Measurements from ENCODE around the gene TGOLN2. TPM values are rescaled to one million over a fixed set of nuclear protein-coding genes. Genes with fewer than 3 reads are reported as not detected.

Gene TGOLN2
- total RNA-seq, 1 experiment from 2014 or later, result 43.7 TPM

GRCh38 chr2:85309699-85310321 is 18.0 kb downstream of the TGOLN2 start:
- no peak overlapping the region for H3K4me3 Mint-ChIP-seq
- peaks cover 19% of the 10 kb centered on the region for H3K4me1 Mint-ChIP-seq
- TF ChIP-seq ETV6 (CRISPR knock-in tag; IDR thresholded peaks at IDR 0.05) (no peak), TEAD1 (CRISPR knock-in tag; IDR thresholded peaks at IDR 0.05) (no peak), ZNF532 (CRISPR knock-in tag; IDR thresholded peaks at IDR 0.05; ENCODE audit: borderline replicate concordance) (no peak)
- ChIA-PET CTCF (interaction anchor here (0.6 to 3.2 kb wide), 7 partner anchors 9 to 243 kb away, joined by 3 to 15 read pairs (median 4); partner anchors contain the start of gene TCF7L1), POLR2A (interaction anchor here (0.8 kb wide), 1 partner anchor 175 kb away, joined by 3 read pairs; no protein-coding TSS in a partner anchor)
- ATAC-seq (no peak), DNase-seq (ENCODE audit: low spot score) (no peak)
- H3K36me3 Mint-ChIP-seq, result peaks cover 43% of the 10 kb centered on the region
- no peaks in the 10 kb centered on the region for H3K27me3 Mint-ChIP-seq (ENCODE audit: low read depth)
- H3K9me3 Mint-ChIP-seq, result no peaks in the 10 kb centered on the region
- H3K27ac Mint-ChIP-seq, result peak overlapping the region; percentile 44

GRCh38 chr2:85308896-85309555 is 18.8 kb downstream of the TGOLN2 start:
- DNase-seq (ENCODE audit: low spot score), result no peak
- TF ChIP-seq ZNF263 (CRISPR knock-in tag; IDR thresholded peaks at IDR 0.05; ENCODE audit: low read depth) (no peak), FOXP4 (CRISPR knock-in tag; IDR thresholded peaks at IDR 0.05) (no peak), USF1 (CRISPR knock-in tag; IDR thresholded peaks at IDR 0.05) (no peak), ARID4B (CRISPR knock-in tag; IDR thresholded peaks at IDR 0.05; ENCODE audit: borderline replicate concordance) (no peak), ZNF512 (CRISPR knock-in tag; IDR thresholded peaks at IDR 0.05; ENCODE audit: borderline replicate concordance) (no peak), CTCF (IDR thresholded peaks at IDR 0.05) (no peak), KAT7 (CRISPR knock-in tag; IDR thresholded peaks at IDR 0.05; ENCODE audit: borderline replicate concordance) (no peak), CDX4 (CRISPR knock-in tag; IDR thresholded peaks at IDR 0.05; ENCODE audit: borderline replicate concordance) (no peak), PREB (CRISPR knock-in tag; IDR thresholded peaks at IDR 0.05; ENCODE audit: borderline replicate concordance) (no peak), HMGA2 (CRISPR knock-in tag; IDR thresholded peaks at IDR 0.05) (no peak)

More at GRCh38 chr2:85308896-85309555, 18.8 kb downstream of the TGOLN2 start:
- Mint-ChIP-seq H3K9me3 (no peaks in the 10 kb centered on the region), H3K36me3 (peaks cover 51% of the 10 kb centered on the region), H3K27ac (no peak overlapping the region), H3K4me1 (peaks cover 19% of the 10 kb centered on the region), H3K27me3 (ENCODE audit: low read depth) (no peaks in the 10 kb centered on the region), H3K4me3 (no peak overlapping the region)
- CTCF ChIA-PET, result interaction anchor here (1.5 to 3.2 kb wide), 5 partner anchors 9 to 243 kb away, joined by 3 to 15 read pairs (median 12); no protein-coding TSS in a partner anchor
- POLR2A ChIA-PET, result interaction anchor here (0.8 kb wide), 1 partner anchor 174 kb away, joined by 3 read pairs; no protein-coding TSS in a partner anchor
- no peak for ATAC-seq
